ENCODE measurements around the gene VIM. TPM values are rescaled to one million over a fixed set of nuclear protein-coding genes. Genes with fewer than 3 reads are reported as not detected.

VIM gene
- total RNA-seq, 2 donors from 2014 or later = 1,131 to 1,699 TPM

GRCh38 chr10:17232276-17232960 lies 4.4 kb downstream of the VIM start:
- Mint-ChIP-seq H3K4me3 (peak overlapping the region; percentile 87), H3K4me1 (peaks cover 18% of the 10 kb centered on the region)

GRCh38 chr10:17233286-17233991 lies 5.4 kb downstream of the VIM start:
- H3K4me1 Mint-ChIP-seq = peaks cover 12% of the 10 kb centered on the region
- ATAC-seq (replicated peaks) = no peak
- H3K36me3 Mint-ChIP-seq (ENCODE audit: low read depth) = peaks cover 100% of the 10 kb centered on the region
- H3K9me3 Mint-ChIP-seq = no peaks in the 10 kb centered on the region
- H3K27ac Mint-ChIP-seq = no peak overlapping the region
- H3K27me3 Mint-ChIP-seq = no peaks in the 10 kb centered on the region
- H3K4me3 Mint-ChIP-seq = peak overlapping the region; percentile 43

More at GRCh38 chr10:17232276-17232960, 4.4 kb downstream of the VIM start:
- H3K36me3 Mint-ChIP-seq (ENCODE audit: low read depth) = peaks cover 100% of the 10 kb centered on the region
- no peaks in the 10 kb centered on the region for H3K27me3 Mint-ChIP-seq
- no peak for ATAC-seq (replicated peaks)
- H3K9me3 Mint-ChIP-seq = no peaks in the 10 kb centered on the region
- peak overlapping the region; percentile 97 for H3K27ac Mint-ChIP-seq

DNA sequence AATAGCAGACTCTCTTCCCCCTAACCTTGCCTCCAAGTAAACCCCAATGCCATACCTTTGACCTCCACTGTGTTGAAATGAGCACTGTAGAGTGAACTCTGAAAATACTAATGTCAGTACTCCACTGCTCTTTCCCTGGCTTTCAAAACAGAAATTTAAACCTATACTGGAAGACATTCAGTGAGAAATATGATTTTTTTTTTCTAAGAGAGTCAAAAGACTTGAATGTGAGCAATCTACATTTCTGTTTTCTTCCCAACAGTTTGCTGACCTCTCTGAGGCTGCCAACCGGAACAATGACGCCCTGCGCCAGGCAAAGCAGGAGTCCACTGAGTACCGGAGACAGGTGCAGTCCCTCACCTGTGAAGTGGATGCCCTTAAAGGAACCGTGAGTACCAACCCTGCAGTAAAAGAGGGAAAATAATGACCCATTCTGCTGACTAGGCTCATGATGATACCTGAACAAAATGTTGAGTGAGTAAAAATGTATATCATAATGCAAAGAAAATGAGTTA lies 6.4 kb downstream of the VIM start:
- ATAC-seq (replicated peaks) = no peak

DNA sequence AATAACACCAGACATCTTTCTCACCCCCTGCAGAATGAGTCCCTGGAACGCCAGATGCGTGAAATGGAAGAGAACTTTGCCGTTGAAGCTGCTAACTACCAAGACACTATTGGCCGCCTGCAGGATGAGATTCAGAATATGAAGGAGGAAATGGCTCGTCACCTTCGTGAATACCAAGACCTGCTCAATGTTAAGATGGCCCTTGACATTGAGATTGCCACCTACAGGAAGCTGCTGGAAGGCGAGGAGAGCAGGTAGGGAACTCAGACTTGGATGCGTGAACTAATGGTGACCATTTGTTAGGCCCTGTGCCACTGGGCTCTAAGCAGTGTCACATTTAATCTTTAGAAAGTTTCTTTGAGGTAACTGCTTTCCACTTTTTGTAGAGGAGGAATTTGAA lies 7.1 kb downstream of the VIM start:
- Mint-ChIP-seq H3K4me3 (peak overlapping the region; percentile 55), H3K36me3 (ENCODE audit: low read depth) (peaks cover 85% of the 10 kb centered on the region), H3K9me3 (no peaks in the 10 kb centered on the region), H3K27me3 (no peaks in the 10 kb centered on the region), H3K27ac (peak overlapping the region; percentile 38), H3K4me1 (peaks cover 12% of the 10 kb centered on the region)
- ATAC-seq (replicated peaks) = no peak

More for the DNA sequence above, 6.4 kb downstream of the VIM start:
- H3K36me3 Mint-ChIP-seq (ENCODE audit: low read depth) = peaks cover 91% of the 10 kb centered on the region
- H3K4me1 Mint-ChIP-seq = peaks cover 12% of the 10 kb centered on the region
- peak overlapping the region; percentile 55 for H3K4me3 Mint-ChIP-seq
- no peaks in the 10 kb centered on the region for H3K27me3 Mint-ChIP-seq
- no peaks in the 10 kb centered on the region for H3K9me3 Mint-ChIP-seq
- peak overlapping the region; percentile 50 for H3K27ac Mint-ChIP-seq

- no peaks in the 10 kb centered on the region for H3K27me3 Mint-ChIP-seq
- H3K9me3 Mint-ChIP-seq = no peaks in the 10 kb centered on the region
- H3K4me1 Mint-ChIP-seq = peaks cover 12% of the 10 kb centered on the region
- peaks cover 70% of the 10 kb centered on the region for H3K36me3 Mint-ChIP-seq (ENCODE audit: low read depth)
- H3K27ac Mint-ChIP-seq = peak overlapping the region; percentile 70
- no peak for ATAC-seq (replicated peaks)
- H3K4me3 Mint-ChIP-seq = peak overlapping the region; percentile 55
Observed at GRCh38 chr10:17236468-17237148, 8.6 kb downstream of the VIM start.

GRCh38 chr10:17237149-17237527 lies 9.1 kb downstream of the VIM start:
- no peaks in the 10 kb centered on the region for H3K9me3 Mint-ChIP-seq
- ATAC-seq (replicated peaks) = no peak
- no peaks in the 10 kb centered on the region for H3K27me3 Mint-ChIP-seq
- no peak overlapping the region for H3K27ac Mint-ChIP-seq
- H3K36me3 Mint-ChIP-seq (ENCODE audit: low read depth) = peaks cover 65% of the 10 kb centered on the region
- H3K4me1 Mint-ChIP-seq = peaks cover 12% of the 10 kb centered on the region
- no peak overlapping the region for H3K4me3 Mint-ChIP-seq

GRCh38 chr10:17237915-17238444 lies 9.9 kb downstream of the VIM start:
- Mint-ChIP-seq H3K9me3 (no peaks in the 10 kb centered on the region), H3K36me3 (ENCODE audit: low read depth) (peaks cover 56% of the 10 kb centered on the region), H3K4me1 (peaks cover 12% of the 10 kb centered on the region), H3K27ac (peak overlapping the region; percentile 9), H3K4me3 (no peak overlapping the region), H3K27me3 (no peaks in the 10 kb centered on the region)
- ATAC-seq (replicated peaks) = no peak

DNA sequence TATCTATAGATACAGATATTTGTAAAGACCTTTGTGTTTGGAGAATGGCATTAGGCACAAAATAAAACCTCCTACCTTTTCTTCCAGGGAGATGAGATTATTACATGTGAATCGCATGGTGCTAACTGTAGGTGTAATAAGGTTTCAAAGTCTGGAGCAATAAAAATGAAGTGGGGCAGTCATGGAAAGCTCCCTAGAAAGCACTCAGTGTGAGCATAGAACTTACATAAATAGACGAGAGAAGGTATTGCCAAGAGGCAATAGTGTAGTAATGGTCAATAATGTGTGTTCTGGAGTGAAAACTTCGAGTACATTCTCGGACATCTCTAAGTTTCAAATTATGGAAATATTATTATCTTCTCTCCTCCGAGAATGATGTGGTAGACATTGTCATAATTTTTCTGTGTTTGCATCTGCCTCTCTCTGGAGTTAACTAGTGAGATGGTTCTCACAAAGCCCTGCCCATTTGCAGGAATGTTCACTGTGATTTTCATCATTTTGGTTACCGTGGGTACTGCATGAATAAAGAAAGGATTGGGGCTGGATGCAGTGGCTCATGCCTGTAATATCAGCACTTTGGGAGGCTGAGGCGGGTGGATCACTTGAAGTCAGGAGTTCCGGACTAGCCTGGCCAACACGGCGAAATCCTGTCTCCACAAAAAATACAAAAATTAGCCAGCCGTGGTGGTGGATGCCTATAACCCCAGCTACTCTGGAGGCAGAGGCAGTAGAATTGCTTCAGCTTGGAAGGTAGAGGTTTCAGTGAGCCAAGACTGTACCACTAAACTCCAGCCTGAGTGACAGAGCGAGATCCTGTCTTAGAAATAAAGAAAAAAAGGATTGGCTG lies 10.6 kb downstream of the VIM start:
- Mint-ChIP-seq H3K27me3 (no peaks in the 10 kb centered on the region), H3K9me3 (no peaks in the 10 kb centered on the region), H3K4me3 (no peak overlapping the region), H3K4me1 (peaks cover 12% of the 10 kb centered on the region), H3K36me3 (ENCODE audit: low read depth) (peaks cover 49% of the 10 kb centered on the region), H3K27ac (peak overlapping the region; percentile 19)
- no peak for ATAC-seq (replicated peaks)

GRCh38 chr10:17239345-17240085 lies 11.5 kb downstream of the VIM start:
- peaks cover 8% of the 10 kb centered on the region for H3K4me1 Mint-ChIP-seq
- H3K27me3 Mint-ChIP-seq = no peaks in the 10 kb centered on the region
- no peaks in the 10 kb centered on the region for H3K9me3 Mint-ChIP-seq
- H3K27ac Mint-ChIP-seq = no peak overlapping the region
- ATAC-seq (replicated peaks) = no peak
- H3K36me3 Mint-ChIP-seq (ENCODE audit: low read depth) = peaks cover 41% of the 10 kb centered on the region
- H3K4me3 Mint-ChIP-seq = no peak overlapping the region

DNA sequence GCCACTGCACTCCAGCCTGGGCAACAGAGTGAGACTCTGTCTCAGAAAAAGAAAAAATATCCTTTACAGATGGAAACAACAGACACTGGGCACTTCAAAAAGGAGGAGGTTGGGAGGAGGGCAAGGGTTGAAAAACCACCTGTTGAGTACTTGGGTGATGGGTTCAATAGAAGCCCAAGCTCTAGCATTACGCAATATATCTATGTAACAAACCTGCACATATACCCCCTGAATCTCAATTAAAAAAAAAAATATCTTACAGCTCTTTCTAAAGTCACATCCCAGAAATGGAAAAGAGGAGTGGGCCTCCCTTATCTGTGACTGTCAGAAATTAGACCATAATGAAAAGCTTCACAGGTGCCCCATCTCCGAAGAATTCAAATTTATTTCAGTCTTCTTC lies 12.1 kb downstream of the VIM start:
- ATAC-seq (replicated peaks) = no peak
- Mint-ChIP-seq H3K4me3 (no peak overlapping the region), H3K27me3 (no peaks in the 10 kb centered on the region), H3K36me3 (ENCODE audit: low read depth) (peaks cover 35% of the 10 kb centered on the region), H3K4me1 (peaks cover 6% of the 10 kb centered on the region), H3K9me3 (no peaks in the 10 kb centered on the region), H3K27ac (no peak overlapping the region)

- peaks cover 6% of the 10 kb centered on the region for H3K4me1 Mint-ChIP-seq
- H3K36me3 Mint-ChIP-seq (ENCODE audit: low read depth) = peaks cover 30% of the 10 kb centered on the region
- no peak for ATAC-seq (replicated peaks)
- no peaks in the 10 kb centered on the region for H3K27me3 Mint-ChIP-seq
- no peak overlapping the region for H3K27ac Mint-ChIP-seq
- H3K9me3 Mint-ChIP-seq = no peaks in the 10 kb centered on the region
- no peak overlapping the region for H3K4me3 Mint-ChIP-seq
Observed at GRCh38 chr10:17240616-17241015, 12.6 kb downstream of the VIM start.

GRCh38 chr10:17241611-17242333 lies 13.7 kb downstream of the VIM start:
- H3K9me3 Mint-ChIP-seq = no peaks in the 10 kb centered on the region
- no peak for ATAC-seq (replicated peaks)
- H3K36me3 Mint-ChIP-seq (ENCODE audit: low read depth) = peaks cover 18% of the 10 kb centered on the region
- H3K27me3 Mint-ChIP-seq = no peaks in the 10 kb centered on the region
- H3K4me3 Mint-ChIP-seq = no peak overlapping the region
- no peaks in the 10 kb centered on the region for H3K4me1 Mint-ChIP-seq
- H3K27ac Mint-ChIP-seq = no peak overlapping the region

Measured in activated T-helper 17 cell treated with anti-CD3 and anti-CD28 coated beads, Interleukin-2, amount 50 U/mL, for 72 hours (primary cell).